SK-N-SH treated with all-trans-retinoic acid at 6 μM for 48 hours (cell line): Measurements from ENCODE around the gene EPHB6.

ENCODE experiments used
- ATAC-seq: fragments of 200-7000 bp; cut with Tn5 transposase; 3 replicates; pipeline ENCODE4 v1.9.1; 2020; ENCODE audit warnings: mild to moderate bottlenecking, moderate library complexity
- ARNTL ChIP-seq: fragments of 450-650 bp; formaldehyde crosslinking; IDR thresholded peaks from 2 replicates; pipeline ENCODE4 v1.5.0; 2020; ENCODE audit warnings: low read depth, mild to moderate bottlenecking, moderate library complexity, borderline replicate concordance
- BACH2 ChIP-seq: fragments of 250-450 bp; sonication (Bioruptor Pico); IDR thresholded peaks from 2 replicates; pipeline ENCODE4 v1.9.0; 2021; ENCODE audit warnings: mild to moderate bottlenecking, borderline replicate concordance
- CSDC2 ChIP-seq: fragments of 250-450 bp; sonication (Bioruptor Pico); IDR thresholded peaks from 2 replicates; pipeline ENCODE4 v1.5.0; 2020; ENCODE audit warnings: mild to moderate bottlenecking, moderate library complexity
- ESRRG ChIP-seq: fragments of 250-450 bp; sonication (Bioruptor Pico); IDR thresholded peaks from 2 replicates; pipeline ENCODE4 v1.6.1; 2021; ENCODE audit warnings: mild to moderate bottlenecking
- GLIS3 ChIP-seq: fragments of 250-450 bp; sonication (Bioruptor Pico); IDR thresholded peaks from 2 replicates; pipeline ENCODE4 v1.5.0; 2020; ENCODE audit warnings: mild to moderate bottlenecking, moderate library complexity
- ISL1 ChIP-seq: fragments of 250-450 bp; sonication (Bioruptor Pico); IDR thresholded peaks from 2 replicates; pipeline ENCODE4 v2.1.2; 2022; ENCODE audit warnings: mild to moderate bottlenecking, moderate library complexity
- PATZ1 ChIP-seq: fragments of 250-450 bp; sonication (Bioruptor Pico); IDR thresholded peaks from 2 replicates; pipeline ENCODE4 v1.8.0; 2020; ENCODE audit warnings: mild to moderate bottlenecking, moderate library complexity, borderline replicate concordance
- PPARA ChIP-seq: fragments of 250-450 bp; sonication (Bioruptor Pico); IDR thresholded peaks from 2 replicates; pipeline ENCODE4 v1.5.0; 2020; ENCODE audit warnings: mild to moderate bottlenecking, borderline replicate concordance
- RARB ChIP-seq: fragments of 250-450 bp; sonication (Bioruptor Pico); IDR thresholded peaks from 2 replicates; pipeline ENCODE4 v1.8.0; 2021; ENCODE audit warnings: mild to moderate bottlenecking, moderate library complexity
- SNAI2 ChIP-seq: fragments of 250-450 bp; sonication (Bioruptor Pico); IDR thresholded peaks from 2 replicates; pipeline ENCODE4 v1.5.0; 2020; ENCODE audit warnings: mild to moderate bottlenecking, moderate library complexity
- ZC3H10 ChIP-seq: fragments of 250-450 bp; sonication (Bioruptor Pico); IDR thresholded peaks from 2 replicates; pipeline ENCODE4 v1.5.1; 2021; ENCODE audit warnings: mild to moderate bottlenecking, moderate library complexity
- ZFP30 ChIP-seq: fragments of 450-650 bp; formaldehyde crosslinking; IDR thresholded peaks from 2 replicates; pipeline ENCODE4 v1.5.0; 2022; ENCODE audit warnings: mild to moderate bottlenecking, moderate library complexity
- ZNF565 ChIP-seq: fragments of 450-650 bp; formaldehyde crosslinking; conservative IDR thresholded peaks from 2 replicates; pipeline ENCODE4 v1.5.0; 2020; ENCODE audit warnings: low read depth, mild to moderate bottlenecking, moderate library complexity
- TF ChIP-seq, protein P1 (sequence below): fragments of 250-450 bp; sonication (Bioruptor Pico); IDR thresholded peaks from 2 replicates; pipeline ENCODE4 v1.5.1; 2021; ENCODE audit warnings: mild to moderate bottlenecking, moderate library complexity
- TF ChIP-seq, protein P2 (sequence below): fragments of 250-450 bp; sonication (Bioruptor Pico); IDR thresholded peaks from 2 replicates; pipeline ENCODE4 v1.5.1; 2020; ENCODE audit warnings: low read depth, mild to moderate bottlenecking, moderate library complexity
- TF ChIP-seq, protein P3 (sequence below): fragments of 250-450 bp; sonication (Bioruptor Pico); IDR thresholded peaks from 2 replicates; pipeline ENCODE4 v1.5.0; 2020; ENCODE audit warnings: mild to moderate bottlenecking, moderate library complexity

EPHB6 gene

DNA sequence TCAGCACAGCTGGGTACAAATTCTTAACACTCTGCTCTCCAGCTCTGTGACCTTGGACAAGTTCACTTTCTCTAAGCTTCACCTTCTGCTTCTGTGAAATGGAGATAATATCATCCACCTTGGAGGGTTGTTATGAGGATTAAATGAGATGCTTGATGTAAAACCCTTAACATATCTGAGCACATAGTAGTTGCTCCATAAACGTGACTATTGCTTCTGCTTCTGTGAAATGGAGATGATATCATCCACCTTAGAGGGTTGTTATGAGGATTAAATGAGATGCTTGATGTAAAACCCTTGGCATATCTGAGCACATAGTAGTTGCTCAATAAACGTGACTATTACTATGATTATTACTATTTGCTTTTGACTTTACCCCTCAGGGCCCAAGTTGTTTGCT is 14.6 kb downstream of the EPHB6 start:
- TF ChIP-seq GLIS3 (no peak), BACH2 (CRISPR knock-in tag) (no peak), RARB (CRISPR knock-in tag) (no peak)
- TF ChIP-seq, protein P1, sequence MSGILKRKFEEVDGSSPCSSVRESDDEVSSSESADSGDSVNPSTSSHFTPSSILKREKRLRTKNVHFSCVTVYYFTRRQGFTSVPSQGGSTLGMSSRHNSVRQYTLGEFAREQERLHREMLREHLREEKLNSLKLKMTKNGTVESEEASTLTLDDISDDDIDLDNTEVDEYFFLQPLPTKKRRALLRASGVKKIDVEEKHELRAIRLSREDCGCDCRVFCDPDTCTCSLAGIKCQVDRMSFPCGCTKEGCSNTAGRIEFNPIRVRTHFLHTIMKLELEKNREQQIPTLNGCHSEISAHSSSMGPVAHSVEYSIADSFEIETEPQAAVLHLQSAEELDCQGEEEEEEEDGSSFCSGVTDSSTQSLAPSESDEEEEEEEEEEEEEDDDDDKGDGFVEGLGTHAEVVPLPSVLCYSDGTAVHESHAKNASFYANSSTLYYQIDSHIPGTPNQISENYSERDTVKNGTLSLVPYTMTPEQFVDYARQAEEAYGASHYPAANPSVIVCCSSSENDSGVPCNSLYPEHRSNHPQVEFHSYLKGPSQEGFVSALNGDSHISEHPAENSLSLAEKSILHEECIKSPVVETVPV = no peak
- TF ChIP-seq, protein P2, sequence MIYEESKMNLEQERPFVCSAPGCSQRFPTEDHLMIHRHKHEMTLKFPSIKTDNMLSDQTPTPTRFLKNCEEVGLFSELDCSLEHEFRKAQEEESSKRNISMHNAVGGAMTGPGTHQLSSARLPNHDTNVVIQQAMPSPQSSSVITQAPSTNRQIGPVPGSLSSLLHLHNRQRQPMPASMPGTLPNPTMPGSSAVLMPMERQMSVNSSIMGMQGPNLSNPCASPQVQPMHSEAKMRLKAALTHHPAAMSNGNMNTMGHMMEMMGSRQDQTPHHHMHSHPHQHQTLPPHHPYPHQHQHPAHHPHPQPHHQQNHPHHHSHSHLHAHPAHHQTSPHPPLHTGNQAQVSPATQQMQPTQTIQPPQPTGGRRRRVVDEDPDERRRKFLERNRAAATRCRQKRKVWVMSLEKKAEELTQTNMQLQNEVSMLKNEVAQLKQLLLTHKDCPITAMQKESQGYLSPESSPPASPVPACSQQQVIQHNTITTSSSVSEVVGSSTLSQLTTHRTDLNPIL (CRISPR knock-in tag) = no peak
- ATAC-seq = no peak

- no peak for ATAC-seq
- TF ChIP-seq PPARA (CRISPR knock-in tag) (no peak), ARNTL (CRISPR knock-in tag) (no peak), SNAI2 (CRISPR knock-in tag) (no peak), ISL1 (no peak), ZNF565 (CRISPR knock-in tag) (no peak), CSDC2 (no peak), RARB (CRISPR knock-in tag) (no peak), PATZ1 (no peak)
- TF ChIP-seq, protein P1 = no peak
- TF ChIP-seq, all 23 proteins: peak for 0
Observed at GRCh38 chr7:142870147-142870559, 15.3 kb downstream of the EPHB6 start.

- no peak for TF ChIP-seq BACH2 (CRISPR knock-in tag)
- TF ChIP-seq, protein P1 = no peak
- TF ChIP-seq, protein P2 (CRISPR knock-in tag) = no peak
- TF ChIP-seq ZC3H10 (CRISPR knock-in tag) = no peak
- no peak for TF ChIP-seq ESRRG (CRISPR knock-in tag)
- no peak for TF ChIP-seq ZFP30 (CRISPR knock-in tag)
- TF ChIP-seq, protein P3, sequence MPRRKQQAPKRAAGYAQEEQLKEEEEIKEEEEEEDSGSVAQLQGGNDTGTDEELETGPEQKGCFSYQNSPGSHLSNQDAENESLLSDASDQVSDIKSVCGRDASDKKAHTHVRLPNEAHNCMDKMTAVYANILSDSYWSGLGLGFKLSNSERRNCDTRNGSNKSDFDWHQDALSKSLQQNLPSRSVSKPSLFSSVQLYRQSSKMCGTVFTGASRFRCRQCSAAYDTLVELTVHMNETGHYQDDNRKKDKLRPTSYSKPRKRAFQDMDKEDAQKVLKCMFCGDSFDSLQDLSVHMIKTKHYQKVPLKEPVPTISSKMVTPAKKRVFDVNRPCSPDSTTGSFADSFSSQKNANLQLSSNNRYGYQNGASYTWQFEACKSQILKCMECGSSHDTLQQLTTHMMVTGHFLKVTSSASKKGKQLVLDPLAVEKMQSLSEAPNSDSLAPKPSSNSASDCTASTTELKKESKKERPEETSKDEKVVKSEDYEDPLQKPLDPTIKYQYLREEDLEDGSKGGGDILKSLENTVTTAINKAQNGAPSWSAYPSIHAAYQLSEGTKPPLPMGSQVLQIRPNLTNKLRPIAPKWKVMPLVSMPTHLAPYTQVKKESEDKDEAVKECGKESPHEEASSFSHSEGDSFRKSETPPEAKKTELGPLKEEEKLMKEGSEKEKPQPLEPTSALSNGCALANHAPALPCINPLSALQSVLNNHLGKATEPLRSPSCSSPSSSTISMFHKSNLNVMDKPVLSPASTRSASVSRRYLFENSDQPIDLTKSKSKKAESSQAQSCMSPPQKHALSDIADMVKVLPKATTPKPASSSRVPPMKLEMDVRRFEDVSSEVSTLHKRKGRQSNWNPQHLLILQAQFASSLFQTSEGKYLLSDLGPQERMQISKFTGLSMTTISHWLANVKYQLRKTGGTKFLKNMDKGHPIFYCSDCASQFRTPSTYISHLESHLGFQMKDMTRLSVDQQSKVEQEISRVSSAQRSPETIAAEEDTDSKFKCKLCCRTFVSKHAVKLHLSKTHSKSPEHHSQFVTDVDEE = no peak
- TF ChIP-seq RARB (CRISPR knock-in tag) = no peak
- no peak for TF ChIP-seq ZNF565 (CRISPR knock-in tag)
- no peak for ATAC-seq
Observed at GRCh38 chr7:142870566-142871259, 15.8 kb downstream of the EPHB6 start.
